MM.1S (cell line): Measurements from ENCODE around the gene SLC43A3.

Experiments
- CTCF ChIP-seq: fragments of 300-600 bp; sonication (generic); IDR thresholded peaks from 2 replicates; pipeline ENCODE4 v1.5.1; 2016; ENCODE audit warnings: antibody characterized with exemption, low read length, mixed read lengths
- EZH2 ChIP-seq: fragments of 300-600 bp; sonication (generic); optimal IDR thresholded peaks from 2 replicates; pipeline ENCODE3; 2017; ENCODE audit warnings: low read depth, mild to moderate bottlenecking, antibody characterized with exemption, low read length, mixed read lengths
- EZH2phosphoT487 ChIP-seq: fragments of 300-600 bp; sonication (generic); IDR thresholded peaks from 2 replicates; pipeline ENCODE4 v1.6.1; 2018; ENCODE audit warnings: antibody characterized with exemption, low read length

- no peak for TF ChIP-seq CTCF
- no peak for TF ChIP-seq EZH2
- TF ChIP-seq EZH2phosphoT487 = no peak
Observed at GRCh38 chr11:57461841-57462489, 35.0 kb upstream of the SLC43A3 start.
